GM12865 (cell line): Measurements from ENCODE around the gene KIRREL3.
"Not testable (repeated sequence)": the region's sequence is repeated elsewhere in the genome, so short reads cannot be mapped to it uniquely, and the experiment has no call there.

ENCODE experiments used
- DNase-seq: peaks from one replicate; pipeline ENCODE4 v3.0.0; 2010; ENCODE audit warnings: low read depth
- H3K4me3 ChIP-seq: 2 replicates; pipeline ENCODE4 v1.5.1; 2011; ENCODE audit warnings: mild to moderate bottlenecking, low read depth, low read length, control low read depth
- TF ChIP-seq, protein P1 (sequence below): IDR thresholded peaks from 2 replicates; pipeline ENCODE4 v1.5.1; 2011; ENCODE audit warnings: low read length, control low read depth, low read depth, inconsistent platforms; ENCODE audit not compliant: insufficient read depth; ENCODE audit errors: missing control alignments

The KIRREL3 gene

GRCh38 chr11:126385991-126386728, 614.4 kb downstream of the KIRREL3 start:
- H3K4me3 ChIP-seq: no peak overlapping the region
- DNase-seq: no peak
- TF ChIP-seq, protein P1, sequence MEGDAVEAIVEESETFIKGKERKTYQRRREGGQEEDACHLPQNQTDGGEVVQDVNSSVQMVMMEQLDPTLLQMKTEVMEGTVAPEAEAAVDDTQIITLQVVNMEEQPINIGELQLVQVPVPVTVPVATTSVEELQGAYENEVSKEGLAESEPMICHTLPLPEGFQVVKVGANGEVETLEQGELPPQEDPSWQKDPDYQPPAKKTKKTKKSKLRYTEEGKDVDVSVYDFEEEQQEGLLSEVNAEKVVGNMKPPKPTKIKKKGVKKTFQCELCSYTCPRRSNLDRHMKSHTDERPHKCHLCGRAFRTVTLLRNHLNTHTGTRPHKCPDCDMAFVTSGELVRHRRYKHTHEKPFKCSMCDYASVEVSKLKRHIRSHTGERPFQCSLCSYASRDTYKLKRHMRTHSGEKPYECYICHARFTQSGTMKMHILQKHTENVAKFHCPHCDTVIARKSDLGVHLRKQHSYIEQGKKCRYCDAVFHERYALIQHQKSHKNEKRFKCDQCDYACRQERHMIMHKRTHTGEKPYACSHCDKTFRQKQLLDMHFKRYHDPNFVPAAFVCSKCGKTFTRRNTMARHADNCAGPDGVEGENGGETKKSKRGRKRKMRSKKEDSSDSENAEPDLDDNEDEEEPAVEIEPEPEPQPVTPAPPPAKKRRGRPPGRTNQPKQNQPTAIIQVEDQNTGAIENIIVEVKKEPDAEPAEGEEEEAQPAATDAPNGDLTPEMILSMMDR: no peak

DNA sequence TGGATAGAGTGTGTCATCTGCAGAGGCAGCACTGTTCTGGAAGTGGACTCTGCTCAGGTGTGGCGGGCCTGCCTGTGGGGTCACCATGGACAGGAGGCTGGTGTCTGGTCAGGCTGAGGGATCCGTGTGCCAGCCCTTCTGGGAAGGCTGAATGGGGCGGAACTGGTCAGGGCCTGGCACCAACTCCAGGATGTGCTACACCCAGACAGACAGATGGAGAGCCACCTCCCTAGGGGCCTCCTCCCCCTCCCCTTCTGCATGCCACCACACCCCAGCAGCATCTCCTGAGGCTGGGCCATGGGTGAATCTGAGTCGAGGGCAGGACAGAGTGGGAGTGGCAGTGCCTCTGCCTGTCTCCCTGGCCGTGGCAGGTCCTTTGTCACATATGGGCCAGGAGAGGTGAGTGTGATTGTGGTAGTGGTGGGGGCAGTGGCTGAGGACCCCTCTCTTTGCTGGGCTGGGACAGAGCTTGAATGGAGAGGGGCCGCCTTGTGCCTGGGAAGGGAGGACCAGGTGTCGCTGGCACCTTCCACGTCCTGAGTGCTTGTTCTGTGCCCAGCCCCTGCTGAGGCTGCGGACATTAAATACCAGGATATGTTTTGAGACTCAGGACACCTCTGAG, 616.0 kb downstream of the KIRREL3 start:
- no peak for DNase-seq
- TF ChIP-seq, protein P1: no peak
- no peak overlapping the region for H3K4me3 ChIP-seq

DNA sequence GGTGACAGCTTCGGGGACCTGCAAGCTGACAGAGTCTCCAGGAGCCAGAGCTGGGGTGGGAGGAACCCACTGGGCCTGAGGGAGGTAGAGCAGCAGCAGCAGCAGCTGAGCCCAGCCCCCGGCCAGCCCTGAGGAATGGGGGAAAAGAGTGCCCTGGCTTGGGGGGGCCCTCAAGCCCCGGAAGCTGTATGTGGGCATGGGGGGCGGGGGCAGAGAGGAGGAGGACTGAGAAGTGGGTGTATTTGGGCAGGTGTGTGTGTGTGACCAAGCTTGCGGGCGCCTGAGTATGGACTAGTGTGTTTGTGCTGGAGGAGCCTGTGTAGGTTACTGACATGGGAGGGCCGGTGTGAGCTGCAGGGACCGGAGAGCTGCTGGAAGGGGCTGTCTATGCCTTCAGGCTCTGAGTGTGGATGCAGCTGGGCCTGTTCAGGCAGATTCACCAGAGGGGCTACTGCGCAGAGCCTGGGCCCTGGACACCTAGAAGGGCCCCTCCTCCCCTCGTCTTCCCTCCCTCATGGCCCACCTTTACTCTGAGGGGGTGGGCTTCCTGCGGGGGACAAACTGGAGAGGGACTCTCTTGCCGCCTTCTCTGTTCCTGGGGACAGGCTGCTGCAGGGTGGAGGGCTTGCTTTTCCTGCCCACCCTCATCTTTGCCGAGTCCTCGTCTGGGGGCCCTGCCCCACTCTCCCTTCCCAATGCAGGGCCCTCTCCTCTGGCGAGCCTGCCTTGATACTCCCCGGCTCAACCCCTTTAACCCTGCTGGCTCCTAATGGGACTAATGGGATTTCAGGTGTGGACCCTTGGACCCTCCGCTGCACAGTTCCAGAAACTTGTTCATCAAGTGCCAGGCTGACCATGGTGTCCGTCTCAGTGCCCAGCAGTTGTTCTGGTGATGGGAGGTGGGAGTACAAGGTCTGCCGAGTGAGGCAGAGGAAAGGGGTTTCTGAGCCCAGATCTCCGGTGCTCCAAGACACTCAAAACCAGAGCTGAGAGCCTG, 616.9 kb downstream of the KIRREL3 start:
- TF ChIP-seq, protein P1: no peak
- H3K4me3 ChIP-seq: no peak overlapping the region
- DNase-seq: no peak

- DNase-seq, H3K4me3 ChIP-seq: not testable (repeated sequence)
These were observed 617.9 kb downstream of the KIRREL3 start for GRCh38 chr11:126382641-126383040.

GRCh38 chr11:126381960-126382359, 618.6 kb downstream of the KIRREL3 start:
- not testable (repeated sequence) for H3K4me3 ChIP-seq, DNase-seq

DNA sequence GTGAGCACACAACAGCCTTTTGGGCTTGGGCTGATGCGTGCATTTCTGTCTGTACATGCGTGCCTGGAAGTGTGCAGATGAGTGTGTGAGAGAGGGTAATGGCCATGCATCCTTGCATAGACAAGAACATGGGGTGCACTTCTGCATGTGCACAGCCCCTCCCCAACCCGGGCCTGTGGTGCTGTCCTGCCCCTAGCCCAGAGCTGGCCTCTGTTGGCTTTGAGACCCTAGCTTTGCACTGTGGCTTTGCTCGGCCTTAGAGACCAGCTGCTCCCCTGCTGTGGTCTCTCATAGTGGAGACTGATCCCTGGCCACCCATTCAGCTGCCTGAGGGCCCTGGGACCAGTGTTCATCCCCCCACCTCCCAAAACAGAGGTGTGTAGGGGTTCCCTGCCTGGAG, 619.7 kb downstream of the KIRREL3 start:
- TF ChIP-seq, protein P1: no peak
- DNase-seq: no peak
- H3K4me3 ChIP-seq: no peak overlapping the region

- TF ChIP-seq, protein P1: no peak
- H3K4me3 ChIP-seq: no peak overlapping the region
- DNase-seq: no peak
These were observed 621.8 kb downstream of the KIRREL3 start for GRCh38 chr11:126378763-126379162.
